OCI-LY3 (cell line): ENCODE results near the gene CDC42EP2.
A peak's percentile ranks its signal among the peaks of the same experiment; 100 is the strongest.

Experiments
- CTCF ChIP-seq: fragments of 200-600, 300-600 bp; sonication (generic); IDR thresholded peaks from 2 replicates; pipeline ENCODE4 v1.5.1; 2014; ENCODE audit warnings: antibody characterized with exemption, low read length, low read depth
- EZH2phosphoT487 ChIP-seq: fragments of 200-600 bp; shearing (Covaris generic); IDR thresholded peaks from 2 replicates; pipeline ENCODE4 v1.6.1; 2018; ENCODE audit warnings: antibody characterized with exemption, mixed run types, low read depth

- TF ChIP-seq CTCF (0 out of 2 replicates have a peak, but pooled peaks have one; percentile 3), EZH2phosphoT487 (no peak)
Observed at GRCh38 chr11:65354265-65355012, 39.8 kb downstream of the CDC42EP2 start, which contains the start of gene TIGD3.
